Skeletal muscle tissue (tissue), 4 donors: Measurements from ENCODE around the gene ESPN. TPM values are rescaled to one million over a fixed set of nuclear protein-coding genes. Genes with fewer than 3 reads are reported as not detected.

Experiments
- H3K27ac ChIP-seq: one replicate; pipeline ENCODE4 v1.7.0; 2013; ENCODE audit warnings: mild to moderate bottlenecking, low read depth, low read length, inconsistent platforms
- H3K27me3 ChIP-seq, 3 donors: one replicate each; pipeline ENCODE4 v1.7.0; 2013; ENCODE audit warnings: low read length in 3 of 3; ENCODE audit not compliant: control insufficient read depth in 3 of 3, insufficient read depth in 3 of 3
- H3K36me3 ChIP-seq, 3 donors: one replicate each; pipeline ENCODE4 v1.7.0; 2013; ENCODE audit warnings: low read length in 3 of 3; ENCODE audit not compliant: control insufficient read depth in 3 of 3, insufficient read depth in 3 of 3
- H3K4me1 ChIP-seq, 3 donors: one replicate each; pipeline ENCODE4 v1.7.0; 2013; ENCODE audit warnings: low read length in 3 of 3, mild to moderate bottlenecking in 3 of 3; ENCODE audit not compliant: control insufficient read depth in 3 of 3, insufficient read depth in 3 of 3
- H3K4me3 ChIP-seq, 3 donors: one replicate each; pipeline ENCODE4 v1.7.0; 2013; ENCODE audit warnings: low read length in 3 of 3
- H3K9ac ChIP-seq, 3 donors: one replicate each; pipeline ENCODE4 v1.7.0; 2013; ENCODE audit warnings: low read length in 3 of 3, mild to moderate bottlenecking in 3 of 3, moderate library complexity in 2 of 3, low read depth in 1 of 3
- H3K9me3 ChIP-seq, 3 donors: one replicate each; pipeline ENCODE4 v1.7.0; 2013; ENCODE audit warnings: low read length in 3 of 3; ENCODE audit not compliant: control insufficient read depth in 3 of 3
- total RNA-seq: library from RNA; depleted of rRNA; stranded (reverse); fragments of >200 nt; gene quantifications from one replicate; pipeline ENCODE4 v1.2.3, GENCODE V29; 2014
- donor health status: Osteomylitis.

Gene ESPN
- total RNA-seq, 1 donor from 2014 or later, result 0.52 TPM

DNA sequence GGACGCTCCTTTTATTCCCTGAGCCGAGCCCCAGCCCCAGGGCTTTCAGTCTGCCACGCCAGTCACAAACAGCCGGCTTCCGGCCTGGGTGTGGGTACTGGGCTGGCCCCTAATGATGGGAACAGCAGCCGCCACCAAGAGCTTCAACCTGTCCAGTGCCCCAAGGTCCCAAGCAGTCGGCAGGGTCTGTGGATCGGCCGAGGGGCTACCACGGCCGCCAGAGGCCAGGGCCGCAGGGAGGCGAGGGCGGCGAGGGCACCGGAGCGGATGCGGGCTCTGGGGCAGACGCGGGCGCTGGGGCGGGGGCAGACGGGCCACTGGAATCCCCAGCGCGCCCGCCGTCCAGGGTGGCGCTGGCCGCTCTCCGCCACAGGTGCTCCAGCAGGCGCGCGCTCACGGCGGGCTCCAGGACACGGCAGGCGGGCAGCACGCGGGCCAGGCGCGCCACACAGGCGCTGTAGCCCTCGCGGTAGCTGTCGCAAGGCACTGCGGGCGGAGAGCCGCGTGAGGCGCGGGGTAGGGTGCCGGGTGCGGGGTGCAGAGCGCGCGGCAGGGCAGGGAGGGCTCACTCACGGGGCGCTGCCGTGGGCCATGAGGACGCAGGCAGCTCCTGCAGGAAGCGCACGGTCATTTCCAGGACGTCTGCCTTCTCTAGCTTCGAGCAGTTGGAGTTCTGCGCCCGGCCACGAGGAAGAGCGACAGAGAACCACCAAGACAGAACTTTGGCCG lies 5.7 kb upstream of the ESPN start:
- Histone ChIP-seq H3K4me3 (no peak overlapping the region), H3K36me3 (no peaks in the 10 kb centered on the region), H3K9ac (no peak overlapping the region), H3K27me3 (peaks cover 82 to 88% (median 83%) of the 10 kb centered on the region in 3 donors), H3K27ac (no peak overlapping the region), H3K9me3 (no peaks in the 10 kb centered on the region), H3K4me1 (peaks cover 14 to 23% (median 21%) of the 10 kb centered on the region in 3 donors)

- H3K27me3 ChIP-seq, result peaks cover 84 to 90% (median 84%) of the 10 kb centered on the region in 3 donors
These were observed 5.2 kb upstream of the ESPN start for GRCh38 chr1:6419397-6419803.

GRCh38 chr1:6419804-6420453 lies 4.6 kb upstream of the ESPN start, which contains the start of gene HES2:
Gene HES2, minus strand, starts transcription at chr1:6419919. Its CDS starts 99 bp downstream, at chr1:6419820.
- Histone ChIP-seq H3K9me3 (no peaks in the 10 kb centered on the region), H3K9ac (no peak within 1 kb of the TSS), H3K4me1 (peaks cover 14 to 28% (median 26%) of the 10 kb centered on the region in 3 donors), H3K36me3 (no peaks in the 10 kb centered on the region), H3K4me3 (peak within 1 kb of the TSS; percentile 9 to 51 (median 22)), H3K27me3 (peaks cover 82 to 88% (median 83%) of the 10 kb centered on the region in 3 donors), H3K27ac (no peak within 1 kb of the TSS)

More at GRCh38 chr1:6419397-6419803, 5.2 kb upstream of the ESPN start:
- no peaks in the 10 kb centered on the region for H3K36me3 ChIP-seq
- H3K9ac ChIP-seq, result no peak overlapping the region
- no peak overlapping the region for H3K27ac ChIP-seq
- no peak overlapping the region for H3K4me3 ChIP-seq
- H3K9me3 ChIP-seq, result no peaks in the 10 kb centered on the region
- peaks cover 14 to 28% (median 26%) of the 10 kb centered on the region in 3 donors for H3K4me1 ChIP-seq

- Histone ChIP-seq H3K27me3 (peaks cover 82 to 88% (median 83%) of the 10 kb centered on the region in 3 donors), H3K4me3 (peak overlapping the region in 2 of 3 donors; percentile 9 to 51), H3K27ac (no peak overlapping the region)
These were observed 4.0 kb upstream of the ESPN start for GRCh38 chr1:6420454-6421042.

DNA sequence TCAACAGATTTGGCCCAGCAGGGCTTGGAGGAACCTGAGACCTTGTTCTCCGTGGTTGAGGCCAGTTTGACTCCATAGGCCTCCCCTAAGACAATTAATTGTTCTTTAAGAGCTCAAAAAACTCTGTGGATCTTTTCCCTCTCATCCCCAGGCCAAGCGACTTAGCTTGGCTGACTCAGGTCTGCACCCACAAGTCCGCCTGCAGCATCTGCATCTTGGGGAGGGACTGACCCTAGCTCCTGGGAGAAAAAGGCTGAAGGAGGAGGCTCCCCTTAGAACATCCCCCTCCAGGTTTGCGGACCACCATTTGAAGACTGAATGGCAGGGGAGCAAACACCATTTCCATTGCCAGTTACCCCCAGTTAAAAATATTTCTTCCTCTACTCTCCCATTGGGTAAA lies 3.3 kb upstream of the ESPN start:
- Histone ChIP-seq H3K4me1 (peaks cover 14 to 28% (median 26%) of the 10 kb centered on the region in 3 donors), H3K4me3 (no peak overlapping the region), H3K27me3 (peaks cover 83 to 88% (median 84%) of the 10 kb centered on the region in 3 donors), H3K9ac (no peak overlapping the region), H3K36me3 (no peaks in the 10 kb centered on the region), H3K27ac (no peak overlapping the region), H3K9me3 (no peaks in the 10 kb centered on the region)

More at GRCh38 chr1:6420454-6421042, 4.0 kb upstream of the ESPN start:
- no peaks in the 10 kb centered on the region for H3K36me3 ChIP-seq
- H3K9ac ChIP-seq, result no peak overlapping the region
- no peaks in the 10 kb centered on the region for H3K9me3 ChIP-seq
- H3K4me1 ChIP-seq, result peaks cover 14 to 28% (median 26%) of the 10 kb centered on the region in 3 donors

- Histone ChIP-seq H3K27ac (no peak overlapping the region), H3K36me3 (no peaks in the 10 kb centered on the region), H3K4me1 (peaks cover 14 to 28% (median 26%) of the 10 kb centered on the region in 3 donors), H3K4me3 (no peak overlapping the region), H3K9ac (no peak overlapping the region), H3K9me3 (no peaks in the 10 kb centered on the region), H3K27me3 (peaks cover 81 to 87% (median 84%) of the 10 kb centered on the region in 3 donors)
These were observed 1.1 kb upstream of the ESPN start for GRCh38 chr1:6423321-6423999.

DNA sequence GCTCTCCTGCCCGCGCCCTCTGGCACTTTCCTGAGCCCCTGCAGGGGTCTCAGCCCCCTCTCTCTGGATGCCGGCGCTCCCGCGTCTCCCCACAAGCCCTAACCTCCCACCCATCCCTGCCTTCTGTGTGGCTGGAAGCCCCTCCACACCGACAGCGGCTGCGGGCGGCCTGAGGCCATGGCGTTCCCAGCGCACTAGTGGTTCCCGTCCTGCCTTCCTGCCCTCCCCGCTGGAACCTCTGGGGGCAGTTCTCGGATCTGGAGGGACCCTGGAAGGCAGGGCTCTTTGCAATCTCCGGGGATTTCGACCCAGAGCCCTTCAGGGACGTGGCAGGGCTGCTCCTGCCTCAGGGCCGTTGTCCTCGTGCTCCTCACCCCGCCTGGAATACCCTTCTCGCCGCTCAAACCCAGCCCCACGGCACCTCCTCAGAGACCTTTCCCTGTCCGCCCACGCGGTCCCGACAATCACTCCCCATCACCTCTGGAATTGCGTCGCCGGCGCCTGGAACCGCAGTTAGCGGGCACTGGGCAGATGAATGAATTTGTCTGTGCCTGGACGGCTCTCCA lies 493 bp upstream of the ESPN start:
- Histone ChIP-seq H3K4me1 (peaks cover 14 to 28% (median 26%) of the 10 kb centered on the region in 3 donors), H3K27me3 (peaks cover 75 to 83% (median 82%) of the 10 kb centered on the region in 3 donors), H3K36me3 (no peaks in the 10 kb centered on the region), H3K9ac (peak overlapping the region in 1 of 3 donors; percentile 25), H3K27ac (no peak overlapping the region), H3K4me3 (no peak overlapping the region), H3K9me3 (no peaks in the 10 kb centered on the region)

GRCh38 chr1:6425658-6426057 lies 1.1 kb downstream of the ESPN start:
- no peaks in the 10 kb centered on the region for H3K36me3 ChIP-seq
- no peaks in the 10 kb centered on the region for H3K9me3 ChIP-seq
- H3K4me3 ChIP-seq, result no peak overlapping the region
- peaks cover 7 to 20% (median 18%) of the 10 kb centered on the region in 3 donors for H3K4me1 ChIP-seq
- H3K27ac ChIP-seq, result no peak overlapping the region
- H3K9ac ChIP-seq, result peak overlapping the region in 1 of 3 donors; percentile 50
- peaks cover 78 to 85% (median 84%) of the 10 kb centered on the region in 3 donors for H3K27me3 ChIP-seq

DNA sequence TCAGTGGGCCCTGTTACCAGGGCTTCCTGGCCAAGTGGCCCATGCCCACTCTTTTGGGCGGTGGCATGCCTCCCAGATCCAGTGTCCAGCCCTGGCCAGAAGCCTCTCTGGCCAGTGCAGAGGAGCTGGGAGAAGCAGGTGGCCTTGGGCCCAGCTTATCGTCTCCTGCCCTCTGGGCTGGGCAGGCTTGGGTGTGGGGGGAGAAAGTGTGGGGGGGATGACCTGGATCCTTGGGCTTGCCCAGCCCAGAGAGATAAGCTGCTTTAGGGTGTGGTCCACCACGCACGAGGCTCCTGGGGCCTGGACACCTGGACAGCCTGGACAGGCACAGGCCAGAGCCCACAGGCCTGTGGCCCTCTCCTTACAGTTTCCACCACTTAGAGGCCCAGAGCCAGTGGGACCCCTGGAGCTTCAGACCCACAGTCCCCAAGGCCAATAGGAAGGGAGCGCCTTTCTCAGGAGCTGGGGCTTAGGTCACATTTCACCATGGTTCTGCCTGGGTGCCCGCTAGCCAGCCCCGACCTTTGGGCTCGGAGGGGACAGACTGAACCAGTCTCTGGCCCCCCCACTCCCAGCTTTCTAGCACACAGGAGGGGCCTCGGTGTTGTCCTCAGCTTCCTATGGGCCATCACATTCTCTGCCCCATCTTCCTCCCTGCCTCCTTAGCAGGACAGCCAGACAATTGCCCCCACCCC lies 1.8 kb downstream of the ESPN start:
- Histone ChIP-seq H3K27ac (no peak overlapping the region), H3K9me3 (no peaks in the 10 kb centered on the region), H3K9ac (no peak overlapping the region), H3K4me3 (no peak overlapping the region), H3K27me3 (peaks cover 70 to 81% (median 81%) of the 10 kb centered on the region in 3 donors), H3K4me1 (peaks cover 7 to 17% (median 16%) of the 10 kb centered on the region in 3 donors), H3K36me3 (no peaks in the 10 kb centered on the region)
